ENCODE results near the gene CAMK1D. TPM values are rescaled to one million over a fixed set of nuclear protein-coding genes. Genes with fewer than 3 reads are reported as not detected.

CAMK1D gene
- total and polyA plus RNA-seq, 4 donors = 1.9 to 19.0 (median 7.6) TPM

- WGBS, 2 donors = 88 to 91% methylated on average over 9 to 11 of the region's 11 CpGs
- Histone ChIP-seq H3K27me3 (ENCODE audit: control insufficient read depth in 1 of 2, insufficient read depth in 2 of 2, low read length in 1 of 2) (no peaks in the 10 kb centered on the region), H3K9me3 (ENCODE audit: control insufficient read depth, low read length) (no peaks in the 10 kb centered on the region), H3K4me3 (ENCODE audit: low read length in 2 of 2) (no peak overlapping the region), H3K4me1 (ENCODE audit: control insufficient read depth in 1 of 2, insufficient read depth in 2 of 2, low read length in 2 of 2) (no peaks in the 10 kb centered on the region), H3K27ac (ENCODE audit: low read depth in 1 of 2, low read length in 2 of 2) (no peak overlapping the region), H3K36me3 (ENCODE audit: control insufficient read depth in 1 of 2, insufficient read depth in 2 of 2, low read length in 1 of 2) (no peaks in the 10 kb centered on the region)
- DNase-seq (no peak), ATAC-seq (ENCODE audit: low FRiP score) (no peak)
- intact Hi-C loops (cut with DNase I) = no loop called here
Observed at GRCh38 chr10:12622691-12623090, 273.3 kb downstream of the CAMK1D start.

- H3K4me3 ChIP-seq (ENCODE audit: low read length in 2 of 2) = no peak overlapping the region
- H3K27ac ChIP-seq (ENCODE audit: low read depth in 1 of 2, low read length in 2 of 2) = no peak overlapping the region
- DNase-seq (no peak), ATAC-seq (ENCODE audit: low FRiP score) (no peak)
- H3K27me3 ChIP-seq (ENCODE audit: control insufficient read depth in 1 of 2, insufficient read depth in 2 of 2, low read length in 1 of 2) = no peaks in the 10 kb centered on the region
- intact Hi-C loops (cut with DNase I) = no loop called here
- 81 to 88% methylated on average over 12 of the region's 12 CpGs for WGBS, 2 donors
- H3K36me3 ChIP-seq (ENCODE audit: control insufficient read depth in 1 of 2, insufficient read depth in 2 of 2, low read length in 1 of 2) = no peaks in the 10 kb centered on the region
- no peaks in the 10 kb centered on the region for H3K9me3 ChIP-seq (ENCODE audit: control insufficient read depth, low read length)
- H3K4me1 ChIP-seq (ENCODE audit: control insufficient read depth in 1 of 2, insufficient read depth in 2 of 2, low read length in 2 of 2) = no peaks in the 10 kb centered on the region
Observed at GRCh38 chr10:12625393-12626023, 276.2 kb downstream of the CAMK1D start.

- DNase-seq (no peak), ATAC-seq (ENCODE audit: low FRiP score) (no peak)
- Histone ChIP-seq H3K4me1 (ENCODE audit: control insufficient read depth in 1 of 2, insufficient read depth in 2 of 2, low read length in 2 of 2) (no peaks in the 10 kb centered on the region), H3K27me3 (ENCODE audit: control insufficient read depth in 1 of 2, insufficient read depth in 2 of 2, low read length in 1 of 2) (no peaks in the 10 kb centered on the region), H3K9me3 (ENCODE audit: control insufficient read depth, low read length) (no peaks in the 10 kb centered on the region), H3K36me3 (ENCODE audit: control insufficient read depth in 1 of 2, insufficient read depth in 2 of 2, low read length in 1 of 2) (no peaks in the 10 kb centered on the region), H3K4me3 (ENCODE audit: low read length in 2 of 2) (no peak overlapping the region), H3K27ac (ENCODE audit: low read depth in 1 of 2, low read length in 2 of 2) (no peak overlapping the region)
- intact Hi-C loops (cut with DNase I) = no loop called here
- 92 to 96% methylated on average over 2 of the region's 2 CpGs for WGBS, 2 donors
Observed at GRCh38 chr10:12628153-12628552, 278.8 kb downstream of the CAMK1D start.

GRCh38 chr10:12628964-12629766 is 279.8 kb downstream of the CAMK1D start:
- DNase-seq = no peak
- H3K27me3 ChIP-seq (ENCODE audit: control insufficient read depth in 1 of 2, insufficient read depth in 2 of 2, low read length in 1 of 2) = no peaks in the 10 kb centered on the region
- intact Hi-C loops (cut with DNase I) = no loop called here
- H3K4me1 ChIP-seq (ENCODE audit: control insufficient read depth in 1 of 2, insufficient read depth in 2 of 2, low read length in 2 of 2) = no peaks in the 10 kb centered on the region
- H3K36me3 ChIP-seq (ENCODE audit: control insufficient read depth in 1 of 2, insufficient read depth in 2 of 2, low read length in 1 of 2) = no peaks in the 10 kb centered on the region
- H3K9me3 ChIP-seq (ENCODE audit: control insufficient read depth, low read length) = no peaks in the 10 kb centered on the region
- H3K27ac ChIP-seq (ENCODE audit: low read depth in 1 of 2, low read length in 2 of 2) = no peak overlapping the region
- ATAC-seq (ENCODE audit: low FRiP score) = no peak
- WGBS, 2 donors = 61 to 68% methylated on average over 10 of the region's 10 CpGs
- no peak overlapping the region for H3K4me3 ChIP-seq (ENCODE audit: low read length in 2 of 2)

GRCh38 chr10:12629767-12630165 is 280.4 kb downstream of the CAMK1D start:
- no peak overlapping the region for H3K4me3 ChIP-seq (ENCODE audit: low read length in 2 of 2)
- WGBS, 2 donors = 74 to 88% methylated on average over 5 of the region's 5 CpGs
- H3K27ac ChIP-seq (ENCODE audit: low read depth in 1 of 2, low read length in 2 of 2) = no peak overlapping the region
- no peaks in the 10 kb centered on the region for H3K4me1 ChIP-seq (ENCODE audit: control insufficient read depth in 1 of 2, insufficient read depth in 2 of 2, low read length in 2 of 2)
- ATAC-seq (ENCODE audit: low FRiP score) (no peak), DNase-seq (no peak)
- intact Hi-C loops (cut with DNase I) = no loop called here
- H3K9me3 ChIP-seq (ENCODE audit: control insufficient read depth, low read length) = no peaks in the 10 kb centered on the region
- no peaks in the 10 kb centered on the region for H3K36me3 ChIP-seq (ENCODE audit: control insufficient read depth in 1 of 2, insufficient read depth in 2 of 2, low read length in 1 of 2)
- no peaks in the 10 kb centered on the region for H3K27me3 ChIP-seq (ENCODE audit: control insufficient read depth in 1 of 2, insufficient read depth in 2 of 2, low read length in 1 of 2)

- Histone ChIP-seq H3K4me3 (ENCODE audit: low read length in 2 of 2) (no peak overlapping the region), H3K27me3 (ENCODE audit: control insufficient read depth in 1 of 2, insufficient read depth in 2 of 2, low read length in 1 of 2) (no peaks in the 10 kb centered on the region), H3K9me3 (ENCODE audit: control insufficient read depth, low read length) (no peaks in the 10 kb centered on the region), H3K27ac (ENCODE audit: low read depth in 1 of 2, low read length in 2 of 2) (no peak overlapping the region), H3K4me1 (ENCODE audit: control insufficient read depth in 1 of 2, insufficient read depth in 2 of 2, low read length in 2 of 2) (no peaks in the 10 kb centered on the region), H3K36me3 (ENCODE audit: control insufficient read depth in 1 of 2, insufficient read depth in 2 of 2, low read length in 1 of 2) (no peaks in the 10 kb centered on the region)
- no peak for ATAC-seq (ENCODE audit: low FRiP score)
- DNase-seq = no peak
- intact Hi-C loops (cut with DNase I) = no loop called here
- WGBS, 2 donors = 69 to 79% methylated on average over 3 of the region's 3 CpGs
Observed at GRCh38 chr10:12631216-12631615, 281.9 kb downstream of the CAMK1D start.

GRCh38 chr10:12631787-12632562 is 282.6 kb downstream of the CAMK1D start:
- WGBS, 2 donors = 92 to 95% methylated on average over 14 of the region's 14 CpGs
- no peak overlapping the region for H3K4me3 ChIP-seq (ENCODE audit: low read length in 2 of 2)
- H3K27me3 ChIP-seq (ENCODE audit: control insufficient read depth in 1 of 2, insufficient read depth in 2 of 2, low read length in 1 of 2) = no peaks in the 10 kb centered on the region
- DNase-seq (no peak), ATAC-seq (ENCODE audit: low FRiP score) (no peak)
- no peak overlapping the region for H3K27ac ChIP-seq (ENCODE audit: low read depth in 1 of 2, low read length in 2 of 2)
- H3K4me1 ChIP-seq (ENCODE audit: control insufficient read depth in 1 of 2, insufficient read depth in 2 of 2, low read length in 2 of 2) = no peaks in the 10 kb centered on the region
- intact Hi-C loops (cut with DNase I) = no loop called here
- no peaks in the 10 kb centered on the region for H3K9me3 ChIP-seq (ENCODE audit: control insufficient read depth, low read length)
- no peaks in the 10 kb centered on the region for H3K36me3 ChIP-seq (ENCODE audit: control insufficient read depth in 1 of 2, insufficient read depth in 2 of 2, low read length in 1 of 2)

GRCh38 chr10:12633776-12634620 is 284.7 kb downstream of the CAMK1D start:
- Histone ChIP-seq H3K27ac (ENCODE audit: low read depth in 1 of 2, low read length in 2 of 2) (no peak overlapping the region), H3K4me1 (ENCODE audit: control insufficient read depth in 1 of 2, insufficient read depth in 2 of 2, low read length in 2 of 2) (no peaks in the 10 kb centered on the region), H3K36me3 (ENCODE audit: control insufficient read depth in 1 of 2, insufficient read depth in 2 of 2, low read length in 1 of 2) (no peaks in the 10 kb centered on the region), H3K9me3 (ENCODE audit: control insufficient read depth, low read length) (no peaks in the 10 kb centered on the region), H3K27me3 (ENCODE audit: control insufficient read depth in 1 of 2, insufficient read depth in 2 of 2, low read length in 1 of 2) (no peaks in the 10 kb centered on the region), H3K4me3 (ENCODE audit: low read length in 2 of 2) (no peak overlapping the region)
- 95% methylated on average over 11 of the region's 11 CpGs for WGBS, 2 donors
- intact Hi-C loops (cut with DNase I) = no loop called here
- no peak for ATAC-seq (ENCODE audit: low FRiP score)
- no peak for DNase-seq

Measured in aorta (tissue), 5 donors.